HL-60 (cell line): ENCODE results near the gene IMPDH1.

Experiments used
- GABPA ChIP-seq: IDR thresholded peaks from 2 replicates; pipeline ENCODE4 v1.6.1; 2012; ENCODE audit warnings: low read depth
- POLR2AphosphoS5 ChIP-seq: IDR thresholded peaks from 2 replicates; pipeline ENCODE4 v1.6.1; 2012; ENCODE audit warnings: low read depth
- TF ChIP-seq, protein P1 (sequence below): IDR thresholded peaks from one replicate; pipeline ENCODE4 v1.5.1; 2011; ENCODE audit warnings: low read length, control low read depth, inconsistent platforms; ENCODE audit not compliant: insufficient read depth
- TF ChIP-seq, protein P2 (sequence below): IDR thresholded peaks from 2 replicates; pipeline ENCODE4 v1.6.1; 2012; ENCODE audit warnings: low read depth; ENCODE audit not compliant: insufficient replicate concordance

DNA sequence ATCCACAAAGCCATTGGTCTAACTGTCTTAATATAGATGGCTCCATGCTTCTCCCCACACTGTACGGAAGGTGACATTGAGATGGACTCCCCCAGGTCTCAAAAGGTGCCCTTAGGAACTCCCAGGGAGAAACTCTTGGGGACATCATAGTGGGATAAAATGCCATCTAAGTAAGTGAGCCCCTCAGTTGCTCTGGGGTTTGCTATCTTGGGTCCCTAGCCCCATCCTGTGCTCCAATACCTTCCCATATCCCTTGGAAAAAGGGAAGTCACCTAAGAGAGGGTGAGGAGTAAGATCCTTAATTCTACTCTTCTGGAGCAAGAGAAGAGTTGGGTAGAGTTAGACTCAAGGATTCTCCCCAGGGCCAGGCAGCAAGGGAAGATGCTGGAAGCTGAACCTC lies 56.2 kb downstream of the IMPDH1 start:
- TF ChIP-seq, protein P1, sequence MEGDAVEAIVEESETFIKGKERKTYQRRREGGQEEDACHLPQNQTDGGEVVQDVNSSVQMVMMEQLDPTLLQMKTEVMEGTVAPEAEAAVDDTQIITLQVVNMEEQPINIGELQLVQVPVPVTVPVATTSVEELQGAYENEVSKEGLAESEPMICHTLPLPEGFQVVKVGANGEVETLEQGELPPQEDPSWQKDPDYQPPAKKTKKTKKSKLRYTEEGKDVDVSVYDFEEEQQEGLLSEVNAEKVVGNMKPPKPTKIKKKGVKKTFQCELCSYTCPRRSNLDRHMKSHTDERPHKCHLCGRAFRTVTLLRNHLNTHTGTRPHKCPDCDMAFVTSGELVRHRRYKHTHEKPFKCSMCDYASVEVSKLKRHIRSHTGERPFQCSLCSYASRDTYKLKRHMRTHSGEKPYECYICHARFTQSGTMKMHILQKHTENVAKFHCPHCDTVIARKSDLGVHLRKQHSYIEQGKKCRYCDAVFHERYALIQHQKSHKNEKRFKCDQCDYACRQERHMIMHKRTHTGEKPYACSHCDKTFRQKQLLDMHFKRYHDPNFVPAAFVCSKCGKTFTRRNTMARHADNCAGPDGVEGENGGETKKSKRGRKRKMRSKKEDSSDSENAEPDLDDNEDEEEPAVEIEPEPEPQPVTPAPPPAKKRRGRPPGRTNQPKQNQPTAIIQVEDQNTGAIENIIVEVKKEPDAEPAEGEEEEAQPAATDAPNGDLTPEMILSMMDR = no peak
- TF ChIP-seq GABPA = no peak
- TF ChIP-seq POLR2AphosphoS5 = no peak
- TF ChIP-seq, protein P2, sequence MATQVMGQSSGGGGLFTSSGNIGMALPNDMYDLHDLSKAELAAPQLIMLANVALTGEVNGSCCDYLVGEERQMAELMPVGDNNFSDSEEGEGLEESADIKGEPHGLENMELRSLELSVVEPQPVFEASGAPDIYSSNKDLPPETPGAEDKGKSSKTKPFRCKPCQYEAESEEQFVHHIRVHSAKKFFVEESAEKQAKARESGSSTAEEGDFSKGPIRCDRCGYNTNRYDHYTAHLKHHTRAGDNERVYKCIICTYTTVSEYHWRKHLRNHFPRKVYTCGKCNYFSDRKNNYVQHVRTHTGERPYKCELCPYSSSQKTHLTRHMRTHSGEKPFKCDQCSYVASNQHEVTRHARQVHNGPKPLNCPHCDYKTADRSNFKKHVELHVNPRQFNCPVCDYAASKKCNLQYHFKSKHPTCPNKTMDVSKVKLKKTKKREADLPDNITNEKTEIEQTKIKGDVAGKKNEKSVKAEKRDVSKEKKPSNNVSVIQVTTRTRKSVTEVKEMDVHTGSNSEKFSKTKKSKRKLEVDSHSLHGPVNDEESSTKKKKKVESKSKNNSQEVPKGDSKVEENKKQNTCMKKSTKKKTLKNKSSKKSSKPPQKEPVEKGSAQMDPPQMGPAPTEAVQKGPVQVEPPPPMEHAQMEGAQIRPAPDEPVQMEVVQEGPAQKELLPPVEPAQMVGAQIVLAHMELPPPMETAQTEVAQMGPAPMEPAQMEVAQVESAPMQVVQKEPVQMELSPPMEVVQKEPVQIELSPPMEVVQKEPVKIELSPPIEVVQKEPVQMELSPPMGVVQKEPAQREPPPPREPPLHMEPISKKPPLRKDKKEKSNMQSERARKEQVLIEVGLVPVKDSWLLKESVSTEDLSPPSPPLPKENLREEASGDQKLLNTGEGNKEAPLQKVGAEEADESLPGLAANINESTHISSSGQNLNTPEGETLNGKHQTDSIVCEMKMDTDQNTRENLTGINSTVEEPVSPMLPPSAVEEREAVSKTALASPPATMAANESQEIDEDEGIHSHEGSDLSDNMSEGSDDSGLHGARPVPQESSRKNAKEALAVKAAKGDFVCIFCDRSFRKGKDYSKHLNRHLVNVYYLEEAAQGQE = no peak
